GM10847 (cell line): ENCODE results near the gene GSG1.

ENCODE experiments used
- POLR2A ChIP-seq: IDR thresholded peaks from 2 replicates; pipeline ENCODE4 v1.6.1; 2011; ENCODE audit not compliant: insufficient read length; ENCODE audit errors: extremely low read depth

Gene GSG1

DNA sequence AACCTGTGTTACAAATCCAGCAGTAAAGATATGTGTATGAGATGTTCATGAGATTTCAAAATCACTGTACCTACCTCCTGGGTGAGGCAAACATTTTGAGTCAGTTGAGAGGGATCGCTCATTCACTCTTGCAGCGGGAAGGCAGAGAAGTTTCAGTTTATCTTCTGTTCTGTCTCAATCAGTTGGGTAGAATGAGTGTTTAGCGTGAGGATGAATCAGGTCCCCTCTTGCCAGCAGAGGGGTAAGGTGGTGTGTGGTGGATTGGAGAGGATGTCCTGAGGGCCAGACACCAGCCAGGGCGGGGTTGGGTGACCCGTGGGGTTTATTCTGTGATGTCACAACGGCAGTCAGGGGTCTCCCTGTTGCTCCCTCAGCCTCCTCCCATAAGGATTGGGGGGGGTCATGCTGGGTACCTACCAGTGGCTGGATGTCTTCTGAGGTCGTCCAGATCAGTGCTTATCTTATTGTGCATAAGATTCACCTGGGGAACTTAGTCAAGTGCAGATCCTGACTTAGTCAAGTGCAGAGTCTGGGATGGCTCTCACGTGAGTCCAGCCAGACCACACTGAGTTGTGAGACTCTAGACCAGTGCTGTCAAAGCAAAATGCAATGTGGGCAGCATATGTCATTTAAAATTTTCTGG, at the start of gene GSG1:
Gene GSG1 (minus strand): TSS at position 277 of the 643 bp plus-strand sequence. CDS start 155 bp downstream, at position 122.
- no peak for TF ChIP-seq POLR2A

GRCh38 chr12:13153180-13153579, 49.7 kb upstream of the GSG1 start:
- TF ChIP-seq POLR2A = no peak

DNA sequence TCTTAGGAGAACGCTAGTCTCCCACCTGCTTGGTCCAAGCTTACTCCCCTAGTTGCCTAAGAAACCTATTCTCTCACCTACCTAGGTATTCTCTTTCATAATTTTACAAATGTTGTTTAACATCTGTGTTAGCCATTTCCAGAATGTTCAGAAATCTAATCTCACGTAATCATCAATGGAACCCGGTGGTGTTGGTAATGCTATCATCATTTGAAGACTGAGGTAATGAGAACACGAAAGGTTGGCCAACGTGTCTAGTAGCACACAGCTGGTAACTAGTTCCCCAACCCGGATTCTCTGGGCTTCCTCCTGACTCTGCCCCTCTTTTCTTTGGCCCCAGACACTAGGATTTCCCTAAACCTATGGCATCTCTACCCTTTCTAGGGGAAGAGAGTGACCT, 49.3 kb upstream of the GSG1 start:
- TF ChIP-seq POLR2A = no peak

DNA sequence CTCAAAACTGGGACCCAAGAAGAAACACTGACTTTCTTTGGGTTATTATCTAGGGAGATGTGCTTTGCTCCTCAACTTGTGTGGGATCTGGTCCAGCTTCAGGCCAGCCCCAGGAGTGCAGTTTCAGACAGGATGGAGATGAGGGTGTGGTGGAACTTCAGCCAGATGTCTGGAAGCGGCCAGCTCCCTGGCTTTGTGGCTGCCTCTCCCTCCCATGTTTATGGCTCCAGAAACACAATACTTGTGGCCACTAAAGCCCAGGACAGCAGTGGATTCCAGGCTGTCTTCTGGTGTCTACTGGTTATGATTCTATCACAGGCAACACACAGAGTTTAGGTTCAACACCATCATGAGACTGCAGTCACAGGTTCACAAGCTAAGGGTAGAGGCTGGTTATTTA, 48.8 kb upstream of the GSG1 start:
- TF ChIP-seq POLR2A = no peak

GRCh38 chr12:13149411-13149810, 45.9 kb upstream of the GSG1 start:
- TF ChIP-seq POLR2A = no peak

- TF ChIP-seq POLR2A = no peak
These were observed 45.0 kb upstream of the GSG1 start for GRCh38 chr12:13148485-13148847.

DNA sequence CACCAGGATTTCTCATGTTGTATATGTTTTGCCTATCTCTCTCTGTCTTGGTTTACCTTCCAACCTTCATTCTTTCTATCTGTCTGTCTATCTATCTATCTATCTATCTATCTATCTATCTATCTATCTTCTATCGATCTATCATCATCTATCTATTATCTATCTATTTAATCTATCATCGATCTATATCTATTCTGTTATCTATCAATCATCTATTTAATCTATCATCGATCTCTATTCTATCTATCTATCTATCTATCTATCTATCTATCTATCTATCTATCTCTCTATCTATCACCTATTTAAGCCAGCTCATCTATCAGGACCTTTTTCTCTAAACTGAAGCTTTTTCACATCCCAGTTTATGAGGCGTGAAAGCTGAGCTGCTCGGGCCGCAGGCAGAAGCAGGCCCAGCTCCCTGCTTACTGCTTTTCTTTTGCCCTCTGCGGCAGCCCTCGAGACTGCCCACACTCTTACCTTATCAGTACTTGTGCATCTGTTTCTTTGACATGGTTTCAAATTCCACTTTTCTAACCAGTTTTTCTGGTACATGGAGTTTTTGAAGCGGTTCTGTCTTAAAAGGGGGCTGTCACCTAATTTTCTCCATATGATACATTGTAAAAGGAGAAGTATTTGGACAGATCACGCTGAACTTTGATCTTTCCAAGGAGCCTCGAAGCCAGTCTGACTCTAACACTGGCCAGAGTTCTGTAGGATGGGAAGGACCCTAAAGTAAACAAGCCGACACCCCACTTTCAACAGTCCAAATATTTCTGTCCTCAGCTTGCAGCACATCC, 44.4 kb upstream of the GSG1 start:
- no peak for TF ChIP-seq POLR2A

DNA sequence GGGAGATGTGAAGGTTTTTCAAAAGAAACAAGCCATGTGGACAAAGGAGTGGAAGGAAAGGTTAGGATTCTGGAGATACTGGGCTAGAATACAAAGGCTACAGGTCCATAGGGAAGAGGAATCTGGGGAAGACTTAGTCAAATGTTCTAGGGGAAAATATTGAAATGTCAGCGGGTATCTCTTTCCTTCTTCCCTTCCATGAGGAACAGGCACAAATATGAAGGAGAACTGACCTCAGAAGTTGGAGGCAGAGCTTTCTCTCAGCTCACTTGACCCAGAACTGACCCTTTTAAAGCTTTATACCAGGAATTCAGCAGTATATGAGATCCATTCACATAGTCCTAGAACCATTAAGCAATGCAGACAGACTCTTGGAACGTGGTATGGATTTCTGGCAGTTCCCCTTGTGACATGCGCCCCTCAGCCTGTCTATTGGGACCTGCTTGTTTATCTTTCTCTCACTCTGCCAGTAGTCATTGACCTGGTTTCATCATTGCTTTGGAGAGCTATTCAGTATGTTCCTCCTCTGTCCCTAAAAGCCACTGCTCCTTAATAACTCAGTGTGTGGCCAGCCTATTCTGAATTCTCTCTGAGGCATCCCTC, 43.0 kb upstream of the GSG1 start:
- TF ChIP-seq POLR2A = no peak

GRCh38 chr12:13144266-13144828, 40.9 kb upstream of the GSG1 start:
- TF ChIP-seq POLR2A = no peak

DNA sequence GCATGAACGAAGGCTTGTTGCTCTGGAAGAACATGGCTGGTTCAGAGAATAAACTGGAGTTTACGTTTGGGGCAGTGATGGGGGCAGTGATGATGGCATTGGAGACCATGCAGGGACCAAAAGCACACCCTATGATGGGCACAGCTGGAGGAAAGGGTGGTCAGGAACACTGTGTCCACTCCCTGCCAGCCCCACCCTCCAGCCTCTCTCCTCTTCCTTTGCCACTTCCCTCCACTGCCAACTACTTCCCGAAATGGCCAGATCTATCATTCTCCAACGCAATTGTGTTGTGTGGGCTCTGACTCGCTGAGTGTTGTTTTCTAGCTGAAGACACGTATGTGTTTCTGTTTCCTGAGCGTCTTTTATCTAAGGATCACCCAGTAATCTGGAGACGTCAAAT, 39.3 kb upstream of the GSG1 start:
- no peak for TF ChIP-seq POLR2A

DNA sequence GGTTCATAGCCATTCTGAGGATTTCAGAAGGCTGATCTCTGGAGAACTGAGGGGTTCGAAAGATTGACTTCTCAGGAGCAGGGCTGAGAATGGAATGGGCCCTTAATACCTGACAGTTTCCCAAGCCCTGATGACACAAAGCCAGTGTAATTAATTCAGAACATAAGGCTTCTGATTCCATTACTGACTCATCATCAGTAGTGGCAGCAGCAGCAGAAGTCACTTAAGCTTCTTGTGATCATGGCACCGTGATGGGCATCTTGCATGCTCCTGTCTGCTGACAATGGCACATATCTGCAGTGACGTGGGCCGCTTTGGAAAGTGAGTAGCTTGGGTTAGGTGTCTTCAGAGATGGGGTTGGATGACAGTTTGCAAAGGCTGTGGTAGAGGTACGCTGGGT, 38.2 kb upstream of the GSG1 start:
- no peak for TF ChIP-seq POLR2A

- no peak for TF ChIP-seq POLR2A
These were observed 32.1 kb upstream of the GSG1 start for GRCh38 chr12:13135371-13136178.

DNA sequence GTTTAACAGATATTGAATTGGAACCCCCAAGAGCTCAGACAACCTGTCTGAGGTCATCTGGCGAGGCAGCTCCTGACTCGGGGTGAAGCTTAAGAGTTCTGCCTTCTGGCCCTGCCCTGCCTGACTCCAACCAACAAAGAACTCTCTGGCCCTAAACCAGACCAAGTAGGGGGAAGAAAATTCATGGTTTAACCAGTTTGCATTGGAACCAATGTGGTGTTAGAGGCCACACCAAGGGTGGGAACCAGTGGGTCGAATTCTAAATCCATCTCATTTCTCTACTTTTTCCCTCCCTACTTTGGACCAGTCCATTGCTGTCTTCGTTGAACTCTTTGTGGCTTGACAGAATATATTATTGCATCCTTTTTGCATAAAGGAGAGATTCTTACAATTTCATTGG, 30.4 kb upstream of the GSG1 start:
- TF ChIP-seq POLR2A = no peak

- TF ChIP-seq POLR2A = no peak
These were observed 27.5 kb upstream of the GSG1 start for GRCh38 chr12:13130981-13131380.

GRCh38 chr12:13128291-13128965, 25.0 kb upstream of the GSG1 start:
- TF ChIP-seq POLR2A = no peak
